ENCODE results near the gene LETM1.

DNA sequence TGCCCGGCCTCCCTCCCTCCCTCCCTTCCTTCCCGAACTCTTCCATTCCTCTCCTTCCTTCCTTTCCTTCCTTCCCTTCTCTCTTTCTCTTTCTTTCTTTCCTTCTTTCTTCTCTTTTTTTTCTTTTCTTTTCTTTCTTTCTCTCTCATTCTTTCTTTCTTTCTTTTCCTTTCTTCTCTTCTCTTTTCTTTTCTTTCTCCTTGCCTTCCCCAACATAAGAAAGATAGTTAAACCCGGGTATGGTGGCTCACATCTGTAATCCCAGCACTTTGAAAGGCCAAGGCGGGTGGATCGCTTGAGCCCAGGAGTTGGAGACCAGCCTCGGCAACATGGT, 40.7 kb upstream of the LETM1 start:
- TF ChIP-seq, protein P1, sequence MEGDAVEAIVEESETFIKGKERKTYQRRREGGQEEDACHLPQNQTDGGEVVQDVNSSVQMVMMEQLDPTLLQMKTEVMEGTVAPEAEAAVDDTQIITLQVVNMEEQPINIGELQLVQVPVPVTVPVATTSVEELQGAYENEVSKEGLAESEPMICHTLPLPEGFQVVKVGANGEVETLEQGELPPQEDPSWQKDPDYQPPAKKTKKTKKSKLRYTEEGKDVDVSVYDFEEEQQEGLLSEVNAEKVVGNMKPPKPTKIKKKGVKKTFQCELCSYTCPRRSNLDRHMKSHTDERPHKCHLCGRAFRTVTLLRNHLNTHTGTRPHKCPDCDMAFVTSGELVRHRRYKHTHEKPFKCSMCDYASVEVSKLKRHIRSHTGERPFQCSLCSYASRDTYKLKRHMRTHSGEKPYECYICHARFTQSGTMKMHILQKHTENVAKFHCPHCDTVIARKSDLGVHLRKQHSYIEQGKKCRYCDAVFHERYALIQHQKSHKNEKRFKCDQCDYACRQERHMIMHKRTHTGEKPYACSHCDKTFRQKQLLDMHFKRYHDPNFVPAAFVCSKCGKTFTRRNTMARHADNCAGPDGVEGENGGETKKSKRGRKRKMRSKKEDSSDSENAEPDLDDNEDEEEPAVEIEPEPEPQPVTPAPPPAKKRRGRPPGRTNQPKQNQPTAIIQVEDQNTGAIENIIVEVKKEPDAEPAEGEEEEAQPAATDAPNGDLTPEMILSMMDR (conservative IDR thresholded peaks at IDR 0.05; ENCODE audit: low read depth, low read length) = no peak
- no peak for TF ChIP-seq EZH2 (IDR thresholded peaks at IDR 0.05; ENCODE audit: borderline replicate concordance, low read depth, low read length, poor library complexity, severe bottlenecking)

Data from A673 (cell line).